Esophagus (tissue), 2 donors: ENCODE measurements around the gene IL36RN. TPM values are rescaled to one million over a fixed set of nuclear protein-coding genes. Genes with fewer than 3 reads are reported as not detected.
A peak's percentile ranks its signal among the peaks of the same experiment; 100 is the strongest.
"Not testable (repeated sequence)": the region's sequence is repeated elsewhere in the genome, so short reads cannot be mapped to it uniquely, and the experiment has no call there.

Source experiments
- H3K27ac ChIP-seq, 2 donors: one replicate each; pipeline ENCODE4 v1.5.1; 2013; ENCODE audit warnings: low read depth in 2 of 2, mild to moderate bottlenecking in 2 of 2, inconsistent platforms in 1 of 2, low read length in 1 of 2, moderate library complexity in 1 of 2
- H3K27me3 ChIP-seq, 2 donors: one replicate each; pipeline ENCODE4 v1.6.1; 2013; ENCODE audit warnings: low read length in 2 of 2, control low read depth in 1 of 2, mild to moderate bottlenecking in 1 of 2; ENCODE audit not compliant: insufficient read depth in 2 of 2, control insufficient read depth in 1 of 2
- H3K36me3 ChIP-seq, 2 donors: one replicate each; pipeline ENCODE4 v1.6.1; 2013; ENCODE audit warnings: low read length in 1 of 2; ENCODE audit not compliant: control insufficient read depth in 2 of 2, insufficient read depth in 2 of 2
- H3K4me1 ChIP-seq, 2 donors: one replicate each; pipeline ENCODE4 v1.6.1; 2013; ENCODE audit warnings: low read length in 1 of 2; ENCODE audit not compliant: control insufficient read depth in 2 of 2, insufficient read depth in 2 of 2
- H3K4me3 ChIP-seq, 2 donors: one replicate each; pipeline ENCODE4 v1.5.1; 2013; ENCODE audit warnings: low read length in 2 of 2, mild to moderate bottlenecking in 2 of 2, low read depth in 1 of 2, moderate library complexity in 1 of 2
- H3K9me3 ChIP-seq, 2 donors: one replicate each; pipeline ENCODE4 v1.6.1; 2013; ENCODE audit warnings: mild to moderate bottlenecking in 2 of 2, low read depth in 1 of 2, low read length in 1 of 2, moderate library complexity in 1 of 2; ENCODE audit not compliant: control insufficient read depth in 2 of 2, insufficient read depth in 1 of 2
- WGBS, 2 donors: extraction: QIAGEN DNeasy Blood & Tissue Kit; methylation state at CpG; one replicate each; pipeline ENCODE4 v1.1.7; 2013; 5-methylcytosine and 5-hydroxymethylcytosine counted together
- polyA plus RNA-seq, 2 donors: library from polyadenylated mRNA; stranded (reverse); fragments of 200-250 nt; gene quantifications; one replicate each; pipeline ENCODE4 v1.2.3, GENCODE V29; 2013
- donor health status: healthy with polysubstance abuse.
- donor health status: Bipolar disorder and iron deficiency.

IL36RN gene
- polyA plus RNA-seq, 2 donors = 25.9 to 38.4 TPM

GRCh38 chr2:113089916-113090315 is 30.9 kb downstream of the IL36RN start:
- H3K36me3 ChIP-seq = no peaks in the 10 kb centered on the region
- H3K27me3 ChIP-seq = no peaks in the 10 kb centered on the region
- no peaks in the 10 kb centered on the region for H3K4me1 ChIP-seq
- H3K27ac ChIP-seq = no peak overlapping the region
- no peaks in the 10 kb centered on the region for H3K9me3 ChIP-seq
- no peak overlapping the region for H3K4me3 ChIP-seq

DNA sequence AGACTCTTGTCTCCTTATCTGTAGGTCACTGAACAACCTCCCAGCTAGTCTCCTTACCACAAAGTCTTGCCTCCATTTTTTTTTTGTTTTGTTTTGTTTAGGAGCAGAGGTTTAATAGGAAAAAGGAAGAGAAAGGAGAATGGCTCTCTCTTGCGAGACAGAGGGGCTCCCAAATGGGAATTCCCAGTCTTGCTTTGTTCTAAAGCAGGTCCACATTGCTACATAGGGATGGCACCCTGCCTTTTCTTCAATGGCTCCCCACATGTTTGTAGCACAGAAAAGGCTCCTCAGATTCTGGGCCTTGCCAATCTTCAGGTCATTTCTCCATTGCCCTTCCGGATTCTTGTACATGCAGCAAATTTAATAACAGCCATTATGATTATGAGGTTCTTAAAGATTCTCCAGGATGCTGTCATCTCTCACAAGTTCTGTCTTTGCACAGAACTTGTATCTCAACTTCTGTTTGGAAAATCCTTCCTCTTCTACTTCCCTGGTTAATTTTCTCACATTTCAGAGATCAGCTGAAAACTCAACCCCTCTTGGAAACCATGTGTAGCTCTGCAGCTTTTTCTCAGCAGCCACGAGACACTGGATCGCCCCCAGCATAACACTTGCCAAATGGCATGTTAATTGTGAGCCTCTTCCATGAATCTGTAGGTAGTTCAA is 32.4 kb downstream of the IL36RN start:
- Histone ChIP-seq H3K27ac (no peak overlapping the region), H3K36me3 (no peaks in the 10 kb centered on the region), H3K9me3 (no peaks in the 10 kb centered on the region), H3K27me3 (no peaks in the 10 kb centered on the region), H3K4me1 (no peaks in the 10 kb centered on the region), H3K4me3 (no peak overlapping the region)
- WGBS, 2 donors = 73 to 81% methylated on average over 4 of the region's 4 CpGs

DNA sequence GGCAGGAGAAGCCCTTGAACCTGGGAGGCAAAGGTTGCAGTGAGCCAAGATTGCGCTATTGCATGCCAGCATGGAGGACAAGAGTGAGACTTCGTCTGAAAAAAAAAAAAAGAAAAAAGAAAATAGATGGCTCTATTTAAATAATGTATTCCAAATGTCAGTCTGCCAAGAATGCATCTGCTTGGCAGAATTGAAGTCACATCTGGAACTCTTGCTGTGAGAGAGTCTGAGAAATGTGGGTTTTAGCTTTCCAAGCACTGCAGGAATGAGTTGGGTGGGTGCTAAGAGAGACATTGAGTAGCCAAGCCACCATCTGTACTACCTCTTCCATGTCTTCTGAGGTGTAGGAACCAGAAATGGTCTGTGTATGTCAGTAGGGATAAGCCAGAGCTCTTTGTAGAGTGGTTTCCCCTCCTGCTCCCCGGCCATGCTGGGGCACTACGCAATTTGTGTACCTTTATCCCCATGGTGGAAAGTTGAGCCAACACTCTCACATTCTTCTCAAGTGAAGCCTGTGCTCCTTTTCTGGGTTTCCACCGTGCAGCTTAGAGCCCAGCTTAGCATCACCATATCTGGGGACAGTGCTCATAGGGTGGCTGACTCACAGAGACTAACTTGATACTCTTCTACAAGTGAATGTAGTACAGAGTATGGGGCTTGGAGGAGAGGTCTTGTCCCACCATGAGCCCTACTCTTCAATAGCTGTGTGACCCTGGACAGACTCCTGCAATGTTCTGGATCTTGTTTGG is 34.0 kb downstream of the IL36RN start:
- Histone ChIP-seq H3K27ac (no peak overlapping the region), H3K9me3 (no peaks in the 10 kb centered on the region), H3K4me1 (peaks cover 0 to under 1% of the 10 kb centered on the region in 2 donors), H3K27me3 (no peaks in the 10 kb centered on the region), H3K36me3 (no peaks in the 10 kb centered on the region), H3K4me3 (no peak overlapping the region)
- 76 to 78% methylated on average over 5 of the region's 5 CpGs for WGBS, 2 donors

DNA sequence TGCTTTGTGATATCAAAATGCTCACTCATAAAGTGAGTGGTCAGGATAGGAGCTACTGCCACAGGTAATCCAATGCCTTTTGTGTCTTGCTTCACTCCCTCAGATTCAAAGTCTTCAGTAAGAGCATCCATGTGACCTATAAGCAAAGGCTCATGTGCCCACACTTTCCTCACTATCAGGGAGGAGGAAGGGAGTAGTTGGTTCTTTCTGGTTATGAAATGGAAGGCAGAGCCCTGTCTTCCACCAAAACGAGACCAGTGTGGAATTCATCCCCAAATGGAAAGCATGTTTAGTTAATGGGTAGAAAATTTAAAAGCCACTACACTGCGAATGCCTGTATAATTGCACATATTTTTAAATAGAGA is 34.6 kb downstream of the IL36RN start:
- Histone ChIP-seq H3K4me1 (peaks cover 0 to 3% of the 10 kb centered on the region in 2 donors), H3K36me3 (no peaks in the 10 kb centered on the region), H3K9me3 (no peaks in the 10 kb centered on the region), H3K27ac (no peak overlapping the region), H3K27me3 (no peaks in the 10 kb centered on the region), H3K4me3 (no peak overlapping the region)
- 52 to 58% methylated on average over 2 of the region's 2 CpGs for WGBS, 2 donors

GRCh38 chr2:113096306-113096705 is 37.3 kb downstream of the IL36RN start:
- H3K9me3 ChIP-seq, H3K4me3 ChIP-seq, H3K27ac ChIP-seq, H3K27me3 ChIP-seq, H3K4me1 ChIP-seq, H3K36me3 ChIP-seq: not testable (repeated sequence)
- WGBS, 2 donors = 90 to 95% methylated on average over 14 of the region's 14 CpGs

GRCh38 chr2:113096842-113097618 is 38.0 kb downstream of the IL36RN start:
- H3K4me3 ChIP-seq = not testable (repeated sequence)

DNA sequence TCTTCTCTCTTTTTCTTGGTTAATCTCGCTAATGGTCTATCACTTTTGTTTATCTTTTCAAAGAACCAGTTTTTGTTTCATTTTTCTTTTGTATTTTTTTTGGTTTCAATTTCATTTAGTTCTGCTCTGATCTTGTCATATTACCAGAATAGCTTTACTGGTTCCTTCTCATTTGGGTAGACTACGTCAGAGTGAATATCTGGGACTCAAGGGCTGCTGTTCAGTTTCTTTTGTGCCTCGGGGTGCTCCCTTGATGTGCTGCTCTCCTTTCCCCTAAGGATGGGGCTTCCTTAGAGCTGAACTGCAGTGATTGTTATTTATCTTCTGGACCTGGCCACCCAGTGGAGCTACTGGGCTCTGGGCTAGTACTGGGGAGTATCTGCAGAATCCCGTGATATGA is 39.0 kb downstream of the IL36RN start:
- WGBS, 2 donors = 78 to 79% methylated on average over 4 of the region's 4 CpGs
- H3K9me3 ChIP-seq = peaks cover 0 to 3% of the 10 kb centered on the region in 2 donors
- H3K36me3 ChIP-seq = no peaks in the 10 kb centered on the region
- H3K4me3 ChIP-seq = no peak overlapping the region
- no peaks in the 10 kb centered on the region for H3K27me3 ChIP-seq
- H3K4me1 ChIP-seq = peaks cover 0 to 3% of the 10 kb centered on the region in 2 donors
- H3K27ac ChIP-seq = peak overlapping the region; percentile 91 to 95

More at GRCh38 chr2:113096842-113097618, 38.0 kb downstream of the IL36RN start:
- WGBS, 2 donors = 59 to 90% methylated on average over 2 of the region's 2 CpGs
- H3K9me3 ChIP-seq, H3K4me1 ChIP-seq, H3K36me3 ChIP-seq, H3K27me3 ChIP-seq, H3K27ac ChIP-seq: not testable (repeated sequence)

DNA sequence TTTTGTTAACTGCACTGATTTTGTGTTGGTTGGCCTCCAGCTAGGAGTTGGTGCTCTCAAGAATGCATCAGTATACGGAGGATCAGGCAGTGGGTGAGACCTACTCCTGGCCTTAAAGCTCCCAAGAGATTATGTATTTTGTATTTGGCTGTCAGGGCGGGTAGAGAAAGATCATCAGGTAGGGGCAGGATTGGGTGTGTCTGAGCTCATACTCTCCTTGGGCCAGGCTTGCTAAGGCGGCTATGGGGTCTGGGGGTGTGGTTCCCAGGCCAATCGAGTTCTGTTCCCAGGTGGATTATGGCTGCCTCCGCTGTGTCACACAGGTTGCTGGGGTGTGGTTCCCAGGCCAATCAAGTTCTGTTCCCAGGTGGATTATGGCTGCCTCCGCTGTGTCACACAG is 39.5 kb downstream of the IL36RN start:
- WGBS, 2 donors = 68 to 78% methylated on average over 6 of the region's 6 CpGs
- Histone ChIP-seq H3K9me3 (peaks cover 0 to 3% of the 10 kb centered on the region in 2 donors), H3K27me3 (no peaks in the 10 kb centered on the region), H3K4me3 (no peak overlapping the region), H3K4me1 (peaks cover 0 to 3% of the 10 kb centered on the region in 2 donors), H3K27ac (peak overlapping the region; percentile 91 to 95), H3K36me3 (no peaks in the 10 kb centered on the region)

GRCh38 chr2:113102133-113102532 is 43.1 kb downstream of the IL36RN start:
- WGBS, 2 donors = 79 to 92% methylated on average over 2 of the region's 2 CpGs
- no peaks in the 10 kb centered on the region for H3K27me3 ChIP-seq
- no peaks in the 10 kb centered on the region for H3K36me3 ChIP-seq
- H3K9me3 ChIP-seq = peaks cover 0 to 3% of the 10 kb centered on the region in 2 donors
- peak overlapping the region; percentile 7 to 65 for H3K27ac ChIP-seq
- peaks cover 0 to 3% of the 10 kb centered on the region in 2 donors for H3K4me1 ChIP-seq
- H3K4me3 ChIP-seq = no peak overlapping the region
